ENCODE data around the gene ZNF579. TPM values are rescaled to one million over a fixed set of nuclear protein-coding genes. Genes with fewer than 3 reads are reported as not detected.

ZNF579 gene
- total and polyA plus RNA-seq, 2 of the 8 experiments (the other 6 are each of a cell fraction or from before 2014, with no cell fraction given): 10.0 to 18.9 TPM

DNA sequence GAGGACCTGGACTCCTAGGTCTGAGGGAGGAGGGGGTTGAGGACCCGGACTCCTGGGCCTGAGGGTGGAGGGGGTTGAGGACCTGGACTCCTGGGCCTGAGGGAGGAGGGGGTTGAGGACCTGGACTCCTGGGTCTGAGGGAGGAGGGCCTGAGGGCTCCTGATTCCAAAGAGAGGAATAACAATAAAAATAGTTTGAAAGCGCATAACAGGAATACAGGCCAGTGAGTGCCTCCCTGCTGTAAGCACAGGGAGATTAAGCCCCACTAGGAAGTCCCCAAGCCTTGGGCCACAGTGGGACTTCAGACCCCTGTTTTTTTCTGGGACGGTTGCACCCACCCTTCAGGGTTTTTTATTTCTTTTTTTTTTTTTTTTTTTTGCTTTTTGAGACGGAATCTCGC is 42.5 kb downstream of the ZNF579 start (continued):
- TF ChIP-seq, protein P1, sequence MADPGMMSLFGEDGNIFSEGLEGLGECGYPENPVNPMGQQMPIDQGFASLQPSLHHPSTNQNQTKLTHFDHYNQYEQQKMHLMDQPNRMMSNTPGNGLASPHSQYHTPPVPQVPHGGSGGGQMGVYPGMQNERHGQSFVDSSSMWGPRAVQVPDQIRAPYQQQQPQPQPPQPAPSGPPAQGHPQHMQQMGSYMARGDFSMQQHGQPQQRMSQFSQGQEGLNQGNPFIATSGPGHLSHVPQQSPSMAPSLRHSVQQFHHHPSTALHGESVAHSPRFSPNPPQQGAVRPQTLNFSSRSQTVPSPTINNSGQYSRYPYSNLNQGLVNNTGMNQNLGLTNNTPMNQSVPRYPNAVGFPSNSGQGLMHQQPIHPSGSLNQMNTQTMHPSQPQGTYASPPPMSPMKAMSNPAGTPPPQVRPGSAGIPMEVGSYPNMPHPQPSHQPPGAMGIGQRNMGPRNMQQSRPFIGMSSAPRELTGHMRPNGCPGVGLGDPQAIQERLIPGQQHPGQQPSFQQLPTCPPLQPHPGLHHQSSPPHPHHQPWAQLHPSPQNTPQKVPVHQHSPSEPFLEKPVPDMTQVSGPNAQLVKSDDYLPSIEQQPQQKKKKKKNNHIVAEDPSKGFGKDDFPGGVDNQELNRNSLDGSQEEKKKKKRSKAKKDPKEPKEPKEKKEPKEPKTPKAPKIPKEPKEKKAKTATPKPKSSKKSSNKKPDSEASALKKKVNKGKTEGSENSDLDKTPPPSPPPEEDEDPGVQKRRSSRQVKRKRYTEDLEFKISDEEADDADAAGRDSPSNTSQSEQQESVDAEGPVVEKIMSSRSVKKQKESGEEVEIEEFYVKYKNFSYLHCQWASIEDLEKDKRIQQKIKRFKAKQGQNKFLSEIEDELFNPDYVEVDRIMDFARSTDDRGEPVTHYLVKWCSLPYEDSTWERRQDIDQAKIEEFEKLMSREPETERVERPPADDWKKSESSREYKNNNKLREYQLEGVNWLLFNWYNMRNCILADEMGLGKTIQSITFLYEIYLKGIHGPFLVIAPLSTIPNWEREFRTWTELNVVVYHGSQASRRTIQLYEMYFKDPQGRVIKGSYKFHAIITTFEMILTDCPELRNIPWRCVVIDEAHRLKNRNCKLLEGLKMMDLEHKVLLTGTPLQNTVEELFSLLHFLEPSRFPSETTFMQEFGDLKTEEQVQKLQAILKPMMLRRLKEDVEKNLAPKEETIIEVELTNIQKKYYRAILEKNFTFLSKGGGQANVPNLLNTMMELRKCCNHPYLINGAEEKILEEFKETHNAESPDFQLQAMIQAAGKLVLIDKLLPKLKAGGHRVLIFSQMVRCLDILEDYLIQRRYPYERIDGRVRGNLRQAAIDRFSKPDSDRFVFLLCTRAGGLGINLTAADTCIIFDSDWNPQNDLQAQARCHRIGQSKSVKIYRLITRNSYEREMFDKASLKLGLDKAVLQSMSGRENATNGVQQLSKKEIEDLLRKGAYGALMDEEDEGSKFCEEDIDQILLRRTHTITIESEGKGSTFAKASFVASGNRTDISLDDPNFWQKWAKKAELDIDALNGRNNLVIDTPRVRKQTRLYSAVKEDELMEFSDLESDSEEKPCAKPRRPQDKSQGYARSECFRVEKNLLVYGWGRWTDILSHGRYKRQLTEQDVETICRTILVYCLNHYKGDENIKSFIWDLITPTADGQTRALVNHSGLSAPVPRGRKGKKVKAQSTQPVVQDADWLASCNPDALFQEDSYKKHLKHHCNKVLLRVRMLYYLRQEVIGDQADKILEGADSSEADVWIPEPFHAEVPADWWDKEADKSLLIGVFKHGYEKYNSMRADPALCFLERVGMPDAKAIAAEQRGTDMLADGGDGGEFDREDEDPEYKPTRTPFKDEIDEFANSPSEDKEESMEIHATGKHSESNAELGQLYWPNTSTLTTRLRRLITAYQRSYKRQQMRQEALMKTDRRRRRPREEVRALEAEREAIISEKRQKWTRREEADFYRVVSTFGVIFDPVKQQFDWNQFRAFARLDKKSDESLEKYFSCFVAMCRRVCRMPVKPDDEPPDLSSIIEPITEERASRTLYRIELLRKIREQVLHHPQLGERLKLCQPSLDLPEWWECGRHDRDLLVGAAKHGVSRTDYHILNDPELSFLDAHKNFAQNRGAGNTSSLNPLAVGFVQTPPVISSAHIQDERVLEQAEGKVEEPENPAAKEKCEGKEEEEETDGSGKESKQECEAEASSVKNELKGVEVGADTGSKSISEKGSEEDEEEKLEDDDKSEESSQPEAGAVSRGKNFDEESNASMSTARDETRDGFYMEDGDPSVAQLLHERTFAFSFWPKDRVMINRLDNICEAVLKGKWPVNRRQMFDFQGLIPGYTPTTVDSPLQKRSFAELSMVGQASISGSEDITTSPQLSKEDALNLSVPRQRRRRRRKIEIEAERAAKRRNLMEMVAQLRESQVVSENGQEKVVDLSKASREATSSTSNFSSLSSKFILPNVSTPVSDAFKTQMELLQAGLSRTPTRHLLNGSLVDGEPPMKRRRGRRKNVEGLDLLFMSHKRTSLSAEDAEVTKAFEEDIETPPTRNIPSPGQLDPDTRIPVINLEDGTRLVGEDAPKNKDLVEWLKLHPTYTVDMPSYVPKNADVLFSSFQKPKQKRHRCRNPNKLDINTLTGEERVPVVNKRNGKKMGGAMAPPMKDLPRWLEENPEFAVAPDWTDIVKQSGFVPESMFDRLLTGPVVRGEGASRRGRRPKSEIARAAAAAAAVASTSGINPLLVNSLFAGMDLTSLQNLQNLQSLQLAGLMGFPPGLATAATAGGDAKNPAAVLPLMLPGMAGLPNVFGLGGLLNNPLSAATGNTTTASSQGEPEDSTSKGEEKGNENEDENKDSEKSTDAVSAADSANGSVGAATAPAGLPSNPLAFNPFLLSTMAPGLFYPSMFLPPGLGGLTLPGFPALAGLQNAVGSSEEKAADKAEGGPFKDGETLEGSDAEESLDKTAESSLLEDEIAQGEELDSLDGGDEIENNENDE (IDR thresholded peaks at IDR 0.05; ENCODE audit: insufficient replicate concordance, low read length): no peak
- TF ChIP-seq CEBPB (IDR thresholded peaks at IDR 0.05; ENCODE audit: low read depth, low read length): no peak
- TF ChIP-seq SAP30 (IDR thresholded peaks at IDR 0.05; ENCODE audit: insufficient read depth, insufficient replicate concordance, low read length): no peak
- TF ChIP-seq CREB1 (IDR thresholded peaks at IDR 0.05): no peak
- TF ChIP-seq POU5F1 (IDR thresholded peaks at IDR 0.05; ENCODE audit: low read depth, low read length): no peak
- no peak for TF ChIP-seq RFX5 (IDR thresholded peaks at IDR 0.05; ENCODE audit: borderline replicate concordance, low read depth, low read length)
- no peak for TF ChIP-seq TAF7 (optimal IDR thresholded peaks at IDR 0.05; ENCODE audit: borderline replicate concordance, low read depth, low read length)
- no peak for TF ChIP-seq GABPA (IDR thresholded peaks at IDR 0.05; ENCODE audit: borderline replicate concordance, insufficient read depth, low read length)
- no peak for TF ChIP-seq YY1 (IDR thresholded peaks at IDR 0.05; ENCODE audit: low read depth, low read length)
- no peak for TF ChIP-seq CBX8 (IDR thresholded peaks at IDR 0.05; ENCODE audit: borderline replicate concordance, low read depth, low read length)
- no peak for TF ChIP-seq KDM1A (IDR thresholded peaks at IDR 0.05; ENCODE audit: borderline replicate concordance, low read length)
- no peak for TF ChIP-seq POLR2A (IDR thresholded peaks at IDR 0.05; ENCODE audit: control extremely low read depth in 1 of 2, low read depth in 2 of 2, low read length in 2 of 2)
- TF ChIP-seq CBX5 (IDR thresholded peaks at IDR 0.05; ENCODE audit: low read depth, low read length): no peak

All from H1 (cell line).